Inflammatory macrophage (primary cell): ENCODE data around the gene RNF32.
A peak's percentile ranks its signal among the peaks of the same experiment; 100 is the strongest.

ENCODE experiments used
- DNase-seq, 2 donors: peaks; one replicate each; pipeline ENCODE4 v3.0.0-alpha.2; 2020 to 2022
- total RNA-seq, 18 experiments: gene quantifications; one replicate each; lab custom pipeline; 2026; ENCODE audit warnings: mixed read lengths in 6 of 18, inconsistent platforms in 2 of 18; lab: John Stamatoyannopoulos, UW

Gene RNF32
- total RNA-seq: 0.11 to 1.1 (median 0.54) reads per million in 18 experiments

GRCh38 chr7:156640257-156640948 lies at the start of gene RNF32:
TSS of gene RNF32 (plus strand) at chr7:156640774. CDS start at chr7:156643878, 3,104 bp downstream.
- DNase-seq: peak; percentile 93 to 96

GRCh38 chr7:156592155-156592884 lies 48.3 kb upstream of the RNF32 start:
- no peak for DNase-seq

GRCh38 chr7:156594283-156595080 lies 46.1 kb upstream of the RNF32 start:
- DNase-seq: no peak

- no peak for DNase-seq
Measured at GRCh38 chr7:156600496-156600895, 40.1 kb upstream of the RNF32 start.

GRCh38 chr7:156602283-156602682 lies 38.3 kb upstream of the RNF32 start:
- no peak for DNase-seq

- DNase-seq: no peak
Measured at GRCh38 chr7:156603011-156603410, 37.6 kb upstream of the RNF32 start.

GRCh38 chr7:156603629-156604028 lies 36.9 kb upstream of the RNF32 start:
- DNase-seq: no peak

GRCh38 chr7:156604311-156604710 lies 36.3 kb upstream of the RNF32 start:
- no peak for DNase-seq

- DNase-seq: no peak
Measured at GRCh38 chr7:156604836-156605695, 35.5 kb upstream of the RNF32 start.

GRCh38 chr7:156606135-156606534 lies 34.4 kb upstream of the RNF32 start:
- no peak for DNase-seq

- no peak for DNase-seq
Measured at GRCh38 chr7:156606691-156607331, 33.8 kb upstream of the RNF32 start.

GRCh38 chr7:156607332-156608172 lies 33.0 kb upstream of the RNF32 start:
- DNase-seq: no peak

- DNase-seq: no peak
Measured at GRCh38 chr7:156608173-156608478, 32.4 kb upstream of the RNF32 start.

GRCh38 chr7:156609010-156609877 lies 31.3 kb upstream of the RNF32 start:
- DNase-seq: no peak

- no peak for DNase-seq
Measured at GRCh38 chr7:156610130-156610529, 30.4 kb upstream of the RNF32 start.

GRCh38 chr7:156610601-156611000 lies 30.0 kb upstream of the RNF32 start:
- DNase-seq: no peak

GRCh38 chr7:156611014-156612010 lies 29.3 kb upstream of the RNF32 start:
- no peak for DNase-seq

GRCh38 chr7:156612930-156613329 lies 27.6 kb upstream of the RNF32 start:
- no peak for DNase-seq
